ENCODE measurements around the gene AK9. TPM values are rescaled to one million over a fixed set of nuclear protein-coding genes. Genes with fewer than 3 reads are reported as not detected.

AK9 gene
- total RNA-seq, 1 experiment from 2014 or later, result 3.5 TPM

DNA sequence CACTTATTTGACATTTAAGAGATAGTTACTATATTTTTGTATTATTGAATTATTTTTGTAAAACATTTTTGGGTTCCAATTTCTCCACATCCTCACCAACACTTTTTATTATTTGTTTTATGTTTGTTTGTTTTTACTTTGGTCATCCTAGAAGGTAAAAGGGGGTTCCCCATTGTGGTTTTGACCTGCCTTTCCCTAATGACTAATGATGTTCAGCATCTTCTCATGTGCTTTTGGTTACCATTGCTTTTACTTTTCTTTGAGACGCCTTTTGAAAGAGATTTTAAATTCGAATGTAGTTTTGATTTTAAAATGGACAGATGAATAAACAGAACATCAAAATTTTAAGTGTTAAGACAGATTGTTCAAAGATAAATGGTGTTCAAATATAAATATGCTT, 46.9 kb downstream of the AK9 start:
- intact Hi-C loops (cut with micrococcal nuclease), result no loop called here
- CTCF ChIA-PET, result no interaction called here
- DNase-seq (ENCODE audit: low read depth, low spot score), result no peak

More for the DNA sequence above, 46.9 kb downstream of the AK9 start:
- no TSS peak for BruUV-seq (replicated peaks)
- H3K9ac ChIP-seq (ENCODE audit: low read length), result no peak overlapping the region
- RAD21 ChIA-PET (ENCODE audit: low non-redundant PET in 1 of 2, low total read pairs in 2 of 2, uncharacterized antibody in 2 of 2, unreplicated experiment in 2 of 2), result no interaction called here
- no peaks in the 10 kb centered on the region for H3K4me1 ChIP-seq (ENCODE audit: control insufficient read depth in 1 of 2, insufficient read depth in 2 of 2, low read length in 2 of 2)
- H4K20me1 ChIP-seq (ENCODE audit: insufficient read depth), result no peaks in the 10 kb centered on the region
- H2AFZ ChIP-seq (ENCODE audit: low read depth, low read length, poor library complexity, severe bottlenecking), result no peak overlapping the region
- H3K9me2 ChIP-seq (ENCODE audit: insufficient read depth), result no peaks in the 10 kb centered on the region
- no peak for ATAC-seq
- TF ChIP-seq EZH2phosphoT487 (IDR thresholded peaks at IDR 0.05; ENCODE audit: borderline replicate concordance) (no peak), CBX3 (IDR thresholded peaks at IDR 0.05; ENCODE audit: low read depth) (no peak), SRF (IDR thresholded peaks at IDR 0.05; ENCODE audit: low read depth) (no peak), FOSL1 (IDR thresholded peaks at IDR 0.05; ENCODE audit: low read depth) (no peak), RAD21 (IDR thresholded peaks at IDR 0.05; ENCODE audit: low read depth) (no peak), ELF1 (IDR thresholded peaks at IDR 0.05; ENCODE audit: borderline replicate concordance, low read depth) (no peak), MAX (IDR thresholded peaks at IDR 0.05) (no peak), EGR1 (IDR thresholded peaks at IDR 0.05; ENCODE audit: low read depth) (no peak), ZNF274 (IDR thresholded peaks at IDR 0.05; ENCODE audit: low read depth, low read length) (no peak), SIN3A (IDR thresholded peaks at IDR 0.05; ENCODE audit: low read depth) (no peak), EZH2 (IDR thresholded peaks at IDR 0.05) (no peak), ZBTB33 (IDR thresholded peaks at IDR 0.05; ENCODE audit: extremely low read depth, insufficient replicate concordance, low read length) (no peak), REST (IDR thresholded peaks at IDR 0.05; ENCODE audit: low read depth) (no peak), TCF7L2 (IDR thresholded peaks at IDR 0.05; ENCODE audit: borderline replicate concordance, extremely low read depth, insufficient read depth, insufficient read length) (no peak), POLR2AphosphoS5 (IDR thresholded peaks at IDR 0.05; ENCODE audit: low read depth, low read length) (no peak)
- TF ChIP-seq, protein P1, sequence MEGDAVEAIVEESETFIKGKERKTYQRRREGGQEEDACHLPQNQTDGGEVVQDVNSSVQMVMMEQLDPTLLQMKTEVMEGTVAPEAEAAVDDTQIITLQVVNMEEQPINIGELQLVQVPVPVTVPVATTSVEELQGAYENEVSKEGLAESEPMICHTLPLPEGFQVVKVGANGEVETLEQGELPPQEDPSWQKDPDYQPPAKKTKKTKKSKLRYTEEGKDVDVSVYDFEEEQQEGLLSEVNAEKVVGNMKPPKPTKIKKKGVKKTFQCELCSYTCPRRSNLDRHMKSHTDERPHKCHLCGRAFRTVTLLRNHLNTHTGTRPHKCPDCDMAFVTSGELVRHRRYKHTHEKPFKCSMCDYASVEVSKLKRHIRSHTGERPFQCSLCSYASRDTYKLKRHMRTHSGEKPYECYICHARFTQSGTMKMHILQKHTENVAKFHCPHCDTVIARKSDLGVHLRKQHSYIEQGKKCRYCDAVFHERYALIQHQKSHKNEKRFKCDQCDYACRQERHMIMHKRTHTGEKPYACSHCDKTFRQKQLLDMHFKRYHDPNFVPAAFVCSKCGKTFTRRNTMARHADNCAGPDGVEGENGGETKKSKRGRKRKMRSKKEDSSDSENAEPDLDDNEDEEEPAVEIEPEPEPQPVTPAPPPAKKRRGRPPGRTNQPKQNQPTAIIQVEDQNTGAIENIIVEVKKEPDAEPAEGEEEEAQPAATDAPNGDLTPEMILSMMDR (IDR thresholded peaks at IDR 0.05 in 2 of 3, conservative IDR thresholded peaks at IDR 0.05 in 1 of 3; ENCODE audit: borderline replicate concordance in 1 of 3, insufficient read depth in 1 of 3, low read depth in 2 of 3, low read length in 2 of 3), result no peak
- TF ChIP-seq, protein P2, sequence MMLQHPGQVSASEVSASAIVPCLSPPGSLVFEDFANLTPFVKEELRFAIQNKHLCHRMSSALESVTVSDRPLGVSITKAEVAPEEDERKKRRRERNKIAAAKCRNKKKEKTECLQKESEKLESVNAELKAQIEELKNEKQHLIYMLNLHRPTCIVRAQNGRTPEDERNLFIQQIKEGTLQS (IDR thresholded peaks at IDR 0.05), result no peak
- no peak overlapping the region for H3K27ac ChIP-seq (ENCODE audit: low read depth, low read length)
- POLR2A ChIA-PET, result no interaction called here
- H3K36me3 ChIP-seq (ENCODE audit: control insufficient read depth in 1 of 2, insufficient read depth in 2 of 2, low read length in 2 of 2), result no peaks in the 10 kb centered on the region
- H3K27me3 ChIP-seq (ENCODE audit: insufficient read depth, low read length), result no peaks in the 10 kb centered on the region
- H3K4me2 ChIP-seq (ENCODE audit: low read length), result no peak overlapping the region
- H3K4me3 ChIP-seq (replicated peaks in 1 of 2; ENCODE audit: low read depth in 1 of 2, low read length in 2 of 2), result no peak overlapping the region
- H3K79me2 ChIP-seq (ENCODE audit: insufficient read depth, low read length), result no peaks in the 10 kb centered on the region
- no peaks in the 10 kb centered on the region for H3K9me3 ChIP-seq (ENCODE audit: control insufficient read depth in 1 of 2, insufficient read depth in 1 of 2, low read depth in 1 of 2, low read length in 2 of 2)
